Lung microvascular endothelial cell (primary cell): Measurements from ENCODE around the gene WWOX. TPM values are rescaled to one million over a fixed set of nuclear protein-coding genes. Genes with fewer than 3 reads are reported as not detected.

Source experiments
- DNase-seq, 2 donors: peaks; one replicate each; pipeline versions ENCODE4 v3.0.0 to v3.0.0-alpha.2; 2010; ENCODE audit warnings: low read depth in 2 of 2
- total RNA-seq: library from RNA; depleted of rRNA; stranded (reverse); fragments of >200 nt; gene quantifications from 2 replicates; pipeline ENCODE4 v1.2.1, GENCODE V29; 2014

Gene WWOX
- total RNA-seq, 1 donor from 2014 or later = 8.7 TPM

DNA sequence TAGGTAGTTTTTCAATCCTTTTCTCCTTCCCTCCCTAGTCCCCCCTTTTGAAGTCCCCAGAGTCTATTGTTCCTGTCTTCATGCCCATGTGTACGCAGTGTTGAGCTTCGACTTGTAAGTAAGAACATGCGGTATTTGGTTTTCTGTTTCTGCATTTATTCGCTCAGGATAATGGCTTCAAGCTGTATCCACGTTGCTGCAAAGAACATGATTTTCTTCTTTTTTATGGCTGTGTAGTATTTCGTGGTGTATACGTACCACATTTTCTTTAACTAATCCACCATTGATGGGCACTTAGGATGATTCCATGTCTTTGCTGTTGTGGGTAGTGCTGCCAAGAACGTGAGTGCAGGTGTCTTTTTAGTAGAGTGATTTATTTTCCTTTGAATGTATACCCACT is 651.2 kb downstream of the WWOX start:
- DNase-seq = no peak

DNA sequence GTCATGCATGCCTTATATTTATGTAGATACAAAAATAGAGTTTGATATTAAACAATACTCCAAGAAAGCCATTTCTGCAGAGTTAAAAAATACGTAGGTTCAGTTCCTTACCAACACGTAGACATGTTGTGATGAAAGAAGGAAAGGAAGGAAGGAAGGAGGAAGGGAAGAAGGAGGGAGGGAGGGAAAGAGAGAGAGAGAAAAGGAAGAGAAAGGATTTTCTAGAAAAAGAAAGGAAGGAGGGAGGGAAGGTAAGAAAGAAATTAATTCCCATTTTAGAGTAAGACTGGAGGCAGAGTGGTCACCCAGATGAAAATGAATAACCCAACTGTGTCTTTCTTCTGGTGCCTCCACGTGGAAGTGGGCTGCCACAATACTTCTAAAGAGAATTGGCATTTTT is 652.1 kb downstream of the WWOX start:
- DNase-seq = no peak

DNA sequence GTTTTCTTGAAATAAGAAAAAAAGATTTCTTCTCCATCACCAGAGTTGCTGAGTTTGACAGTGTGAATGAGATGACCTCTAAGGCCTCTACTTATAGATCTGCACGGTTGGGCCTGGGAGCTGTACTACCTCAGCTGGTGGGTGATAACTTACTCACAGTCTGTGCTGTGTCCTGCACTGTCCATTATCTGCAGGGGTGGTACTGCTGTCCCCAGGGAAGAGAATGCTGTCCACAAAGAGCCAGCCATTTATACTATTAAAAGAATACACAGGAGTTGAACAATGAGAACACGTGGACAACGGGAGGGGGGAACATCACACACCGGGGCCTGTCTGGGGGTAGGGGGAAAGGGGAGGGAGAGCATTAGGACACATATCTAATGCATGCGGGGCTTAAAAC is 655.3 kb downstream of the WWOX start:
- DNase-seq = no peak

DNA sequence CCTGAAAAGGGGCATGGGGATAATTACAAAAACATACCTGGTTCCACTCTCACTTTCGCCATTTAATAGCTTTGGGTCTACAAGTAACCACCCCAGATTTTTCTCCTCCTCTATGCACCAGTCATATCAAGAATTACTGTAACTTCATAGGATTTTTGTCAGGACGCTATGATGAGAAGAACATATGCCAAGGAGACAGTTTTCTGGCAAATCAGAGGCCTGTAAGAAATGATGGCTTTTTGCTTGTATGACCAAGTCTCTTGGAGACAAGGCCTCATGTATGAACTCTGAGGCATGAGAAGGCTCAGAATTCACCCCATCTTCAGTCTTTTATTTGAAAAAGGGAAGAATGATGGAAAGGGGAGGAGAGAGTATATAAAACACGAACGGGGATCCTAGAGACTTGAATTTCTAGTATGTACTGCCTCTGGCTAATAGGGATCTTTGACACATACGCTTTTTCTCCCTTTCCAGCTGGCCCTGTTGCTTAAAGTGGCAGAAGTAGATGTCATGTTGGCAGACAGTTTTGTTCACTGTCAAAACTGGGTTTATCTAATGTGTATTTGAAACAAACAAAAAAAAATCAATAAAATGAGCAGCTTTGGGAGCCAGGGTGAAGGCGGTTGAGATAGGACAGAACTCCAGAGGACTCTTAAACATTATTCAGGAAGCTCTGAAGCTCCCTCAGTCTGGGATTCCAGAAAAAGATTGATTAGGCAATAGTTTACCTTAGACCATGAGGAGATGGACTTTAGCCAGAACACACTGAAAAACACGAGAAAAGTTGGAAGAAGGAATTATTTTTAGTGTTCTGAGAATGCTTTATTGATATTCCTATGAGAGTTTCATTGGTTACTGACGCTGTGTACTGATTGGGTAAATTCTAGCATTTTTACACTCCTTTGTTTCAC is 656.6 kb downstream of the WWOX start:
- no peak for DNase-seq

DNA sequence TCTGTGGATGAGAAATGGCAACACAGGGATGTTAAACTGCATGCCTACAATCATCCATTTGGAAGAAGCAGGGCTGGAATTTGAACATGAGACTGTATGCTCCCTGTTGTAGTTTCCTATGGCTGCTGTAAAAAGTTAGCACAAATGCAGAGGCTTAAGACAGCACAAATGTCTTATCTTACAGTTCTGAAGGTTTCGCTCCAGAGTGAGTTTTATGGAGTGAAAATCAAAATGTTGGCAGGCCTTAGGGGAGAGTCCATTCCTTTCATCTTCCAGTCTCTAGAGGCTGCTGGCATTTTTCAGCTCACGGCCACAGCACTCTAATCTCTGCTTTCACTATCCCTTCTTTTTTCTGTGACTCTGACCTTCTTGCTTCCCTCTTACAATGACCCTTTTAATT is 660.1 kb downstream of the WWOX start:
- no peak for DNase-seq

DNA sequence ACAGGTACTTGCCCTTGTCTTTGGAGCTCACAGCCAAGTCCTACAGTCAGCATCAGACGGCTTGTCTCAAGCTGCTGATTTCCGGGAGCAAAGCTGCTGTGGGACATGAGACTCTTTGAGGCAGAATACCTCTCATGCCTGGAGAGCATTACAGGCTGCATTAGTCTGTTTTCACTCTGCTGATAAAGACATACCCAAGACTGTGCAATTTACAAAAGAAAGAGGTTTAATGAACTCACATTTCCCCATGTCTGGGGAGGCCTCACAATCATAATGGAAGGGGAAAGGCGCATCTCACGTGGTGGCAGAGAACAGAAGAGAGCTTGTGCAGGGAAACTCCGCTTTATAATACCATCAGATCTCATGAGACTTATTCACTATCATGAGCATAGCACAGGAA is 661.2 kb downstream of the WWOX start:
- DNase-seq = no peak

DNA sequence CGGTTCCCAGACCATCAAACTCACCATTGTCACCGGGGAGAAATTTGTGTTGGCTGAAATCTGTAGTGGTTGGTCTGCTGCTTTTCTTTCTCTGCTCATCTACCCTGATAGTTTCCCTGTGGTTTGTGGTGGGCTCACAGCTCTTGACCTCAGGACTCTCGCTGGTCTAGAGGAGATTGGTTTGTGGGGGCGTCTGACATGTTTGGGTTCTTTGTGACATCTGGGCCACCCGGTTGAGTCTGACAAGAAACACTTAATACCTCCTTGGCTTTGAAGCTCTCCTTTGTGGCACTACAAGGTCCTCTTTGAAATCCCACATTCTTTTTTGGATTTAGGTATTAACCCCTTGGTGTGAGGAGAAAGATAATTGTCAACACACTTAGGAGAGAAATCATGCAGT is 662.0 kb downstream of the WWOX start:
- no peak for DNase-seq

DNA sequence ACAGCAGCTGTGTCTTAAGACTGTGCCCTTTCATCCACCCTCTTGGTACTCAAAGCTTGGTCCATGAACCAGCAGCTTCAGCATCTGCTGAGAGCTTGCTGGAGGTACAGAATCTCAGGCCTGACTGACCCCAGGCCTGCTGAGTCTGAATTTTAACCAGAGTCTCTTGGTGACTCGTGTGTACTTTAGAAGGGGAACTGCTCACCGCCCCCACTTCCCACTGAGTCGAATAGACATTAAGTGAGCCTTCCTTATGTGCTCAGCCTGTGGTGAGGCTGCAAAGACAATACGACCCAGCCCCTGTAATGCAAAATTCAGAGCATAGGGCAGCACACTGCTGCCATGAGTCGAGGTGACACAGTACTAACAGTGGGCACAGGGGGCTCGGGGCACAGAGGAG is 662.8 kb downstream of the WWOX start:
- no peak for DNase-seq

DNA sequence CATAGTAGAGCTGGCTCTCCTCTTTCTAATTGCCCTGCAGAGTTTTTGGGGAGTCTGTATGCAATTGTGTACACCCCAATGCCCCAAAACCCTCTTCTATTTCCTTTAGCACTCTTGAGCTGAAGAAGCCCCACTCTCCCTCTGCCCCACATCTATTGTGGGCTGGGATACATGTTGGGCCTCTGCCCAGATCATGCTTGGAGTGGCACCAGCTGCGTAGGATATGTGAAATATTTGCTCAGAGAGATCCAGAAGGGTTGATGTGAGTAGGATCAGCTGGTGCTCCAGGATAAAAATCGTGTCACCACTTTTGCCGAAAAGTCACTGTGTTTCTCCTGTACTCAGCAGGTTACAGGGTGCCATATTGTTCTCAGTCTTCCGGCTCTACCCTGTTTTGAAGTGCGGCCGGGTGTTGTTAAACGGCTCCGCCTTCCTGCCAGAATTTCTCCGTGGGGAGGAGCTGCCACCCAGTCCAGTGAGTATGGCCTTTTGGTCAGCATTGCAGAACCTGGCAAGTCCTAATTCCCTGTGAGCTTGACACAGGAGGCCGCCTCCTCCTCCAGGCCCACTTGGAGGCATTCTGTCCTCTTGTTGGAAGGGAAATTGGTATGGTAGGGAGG is 664.5 kb downstream of the WWOX start:
- DNase-seq = no peak

DNA sequence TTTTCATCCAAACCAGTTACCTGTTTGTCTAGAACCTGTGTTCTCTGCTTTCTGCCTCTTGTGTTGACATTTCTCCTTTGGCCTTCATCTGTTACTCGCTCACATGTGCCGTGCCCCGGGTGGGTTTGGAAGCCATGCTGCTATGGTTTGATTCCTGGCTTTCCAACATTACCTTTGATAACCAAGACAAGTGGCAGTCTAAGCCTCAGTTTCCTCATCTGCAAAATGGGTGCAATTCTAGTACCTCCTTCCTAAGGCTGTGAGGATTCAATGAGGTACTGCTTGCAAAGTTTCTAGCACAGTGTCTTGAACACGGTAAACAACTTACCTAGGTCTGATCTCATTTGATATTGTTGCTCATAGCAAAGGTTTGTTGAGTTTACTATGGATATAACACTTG is 665.0 kb downstream of the WWOX start:
- no peak for DNase-seq

DNA sequence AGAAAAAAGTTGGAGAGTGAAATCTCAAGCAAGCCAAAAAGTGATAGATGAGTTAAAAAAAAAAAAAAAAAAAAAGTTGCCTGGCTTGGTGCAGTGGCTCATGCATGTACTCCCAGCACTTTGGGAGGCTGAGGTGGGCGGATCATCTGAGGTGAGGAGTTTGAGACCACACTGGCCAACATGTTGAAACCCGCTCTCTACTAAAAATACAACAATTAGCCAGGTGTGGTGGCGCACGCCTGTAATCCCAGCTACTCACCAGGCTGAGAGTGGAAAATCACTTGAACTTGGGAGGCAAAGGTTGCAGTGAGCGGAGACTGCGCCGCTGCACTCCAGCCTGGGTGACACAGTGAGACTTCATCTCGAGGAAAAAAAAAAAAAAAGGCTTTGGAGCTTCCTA is 668.8 kb downstream of the WWOX start:
- DNase-seq = no peak

DNA sequence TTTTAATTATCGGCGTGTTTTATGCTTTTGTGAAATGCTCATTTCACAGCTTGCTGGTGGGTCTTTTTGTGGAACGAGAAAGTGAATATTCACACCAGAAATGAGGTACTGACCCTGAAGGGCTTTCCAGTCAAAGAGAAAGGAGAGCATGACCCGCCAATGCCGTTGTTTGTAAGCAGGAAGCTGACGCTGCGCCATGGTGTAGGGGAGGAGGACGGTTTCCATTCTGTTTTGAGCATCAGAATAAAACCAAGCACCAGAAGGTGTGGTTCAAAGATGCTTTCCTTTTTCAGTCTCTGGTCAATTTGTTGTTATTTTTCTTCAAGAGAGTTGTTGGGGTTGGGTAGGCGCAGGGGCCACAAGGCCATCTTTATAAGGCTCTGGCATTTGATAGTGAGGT is 669.3 kb downstream of the WWOX start:
- DNase-seq = no peak

DNA sequence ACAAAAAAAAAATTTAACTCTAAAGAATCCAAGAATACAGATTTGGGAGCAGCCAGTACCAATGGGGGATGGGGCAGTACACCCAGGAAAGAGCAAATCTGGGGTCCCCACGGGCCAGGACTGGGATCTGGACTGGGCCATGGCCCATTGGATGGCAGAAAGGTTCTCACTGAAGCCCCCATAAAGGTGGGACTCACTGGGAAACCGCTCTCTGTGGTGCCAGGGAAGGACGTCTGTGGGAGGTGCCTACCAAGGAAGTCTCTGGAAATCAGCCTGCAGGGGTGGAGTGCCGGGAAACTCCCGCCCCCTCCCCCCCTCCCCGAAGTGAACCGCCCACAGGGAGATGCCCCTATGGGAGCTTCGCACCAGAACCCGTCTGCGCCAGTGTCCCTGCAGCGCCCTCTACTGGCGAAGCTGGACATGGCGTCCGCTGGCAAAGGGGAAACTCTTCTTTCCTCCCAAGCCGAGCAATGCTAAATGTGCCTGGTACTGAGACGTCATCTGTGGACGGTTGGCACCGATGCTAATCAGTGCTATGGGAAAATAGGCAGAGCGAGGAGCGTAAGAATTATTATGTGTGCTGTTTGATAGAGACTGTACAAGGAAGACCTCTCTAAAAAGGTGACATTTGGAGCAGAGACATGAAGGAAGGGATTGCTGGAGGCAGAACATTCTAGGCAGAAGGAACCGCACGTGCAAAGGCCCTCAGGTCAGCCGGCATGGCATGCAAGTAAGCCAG is 671.1 kb downstream of the WWOX start:
- peak in 1 of 2 donors; percentile 22 for DNase-seq

DNA sequence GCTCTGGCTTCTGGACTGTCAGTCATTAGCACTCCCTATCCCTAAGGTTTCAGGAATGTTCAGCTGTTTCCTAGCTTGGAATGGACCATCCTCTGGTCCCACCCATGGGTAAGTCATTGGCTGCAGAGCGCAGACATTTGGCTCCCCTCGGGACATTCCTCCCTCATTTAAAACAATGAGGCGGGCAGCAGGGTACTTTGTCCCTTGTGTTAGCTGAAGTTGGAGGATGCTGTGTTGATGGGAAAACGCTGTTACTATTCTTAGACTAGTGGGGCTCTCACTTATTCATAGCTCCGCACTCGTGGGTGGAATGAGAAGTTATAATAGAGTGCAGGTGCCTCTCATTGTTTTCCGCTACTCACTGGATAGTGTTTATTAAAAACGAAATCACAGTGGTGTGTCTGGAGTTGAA is 673.8 kb downstream of the WWOX start:
- no peak for DNase-seq

DNA sequence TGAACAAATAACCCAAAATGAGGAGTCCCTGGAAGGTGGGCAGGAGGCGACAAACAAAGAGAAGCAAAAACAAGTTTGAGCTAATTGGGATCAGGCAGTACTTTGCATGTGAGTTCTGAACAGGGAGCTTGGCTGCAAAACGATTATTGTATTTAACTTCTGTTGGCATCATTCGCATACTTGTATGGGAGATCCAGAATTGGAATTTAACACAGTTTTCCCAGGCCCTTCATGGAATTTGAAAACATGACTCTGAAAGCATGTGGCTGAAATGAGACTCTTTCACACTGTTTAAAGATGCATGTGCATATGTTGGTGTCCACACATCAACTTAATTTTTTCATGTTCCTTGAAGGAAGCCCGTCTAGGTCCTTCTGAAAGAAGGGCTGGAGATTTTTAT is 674.3 kb downstream of the WWOX start:
- DNase-seq = no peak

DNA sequence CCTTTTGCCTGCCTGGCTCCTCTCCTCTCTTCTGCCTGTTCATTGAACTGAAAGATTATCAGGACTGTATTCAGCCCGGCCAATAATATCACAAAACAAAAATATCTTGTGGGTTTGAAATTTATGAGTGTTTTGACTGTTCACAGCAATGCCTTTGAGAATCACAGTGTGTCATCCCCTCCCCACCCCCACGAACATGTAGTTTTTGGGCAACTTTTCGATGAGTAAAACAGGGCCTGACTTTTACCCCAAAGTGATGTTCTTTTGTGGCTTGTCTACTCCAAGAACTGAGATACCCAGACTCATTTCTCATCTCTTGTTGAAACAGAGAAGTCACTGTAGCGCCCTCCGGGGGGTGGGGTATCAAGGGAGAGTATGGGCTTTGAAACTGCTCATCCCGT is 675.7 kb downstream of the WWOX start:
- DNase-seq = no peak

DNA sequence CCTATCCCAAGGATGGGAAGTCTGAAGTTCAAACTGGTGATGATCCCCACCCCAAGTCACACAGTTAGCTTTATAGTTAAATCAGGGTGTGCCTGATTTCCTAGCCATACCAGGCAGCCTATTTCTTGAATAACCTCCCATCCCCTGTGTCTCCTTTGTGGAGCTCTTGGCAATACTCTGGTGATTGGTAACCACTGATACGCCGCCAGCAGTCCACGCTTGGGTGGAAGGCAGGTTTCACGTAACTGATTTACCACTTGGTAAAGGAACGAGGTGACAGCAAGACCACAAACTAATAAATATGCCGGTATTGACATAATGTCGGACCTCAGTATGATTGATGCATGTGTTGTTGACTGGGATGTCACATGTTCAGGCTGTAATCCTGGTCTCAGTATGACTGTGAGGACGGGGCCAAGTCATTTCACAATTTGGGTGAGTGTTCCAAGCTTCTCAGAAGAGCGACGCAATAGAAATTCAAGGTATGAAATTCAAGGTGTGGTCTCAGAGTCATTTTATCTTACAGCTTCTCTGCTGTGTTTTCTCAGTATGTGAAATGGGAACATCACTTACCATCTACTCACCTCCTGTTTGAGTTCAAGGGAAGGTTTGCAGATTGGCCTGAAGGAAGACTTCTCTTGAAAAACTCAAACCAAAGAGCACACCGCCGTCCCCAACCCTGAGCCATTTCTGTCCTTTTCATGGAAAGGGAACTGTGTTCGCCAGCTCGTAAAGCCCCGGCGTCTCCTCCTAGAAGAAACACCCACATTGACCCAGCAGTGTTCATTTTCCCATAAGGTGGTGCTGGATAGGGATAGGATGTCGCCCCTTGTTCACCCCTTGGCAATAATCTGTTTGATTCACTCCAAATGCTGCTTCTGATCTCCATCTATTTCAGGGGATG is 678.9 kb downstream of the WWOX start:
- no peak for DNase-seq

DNA sequence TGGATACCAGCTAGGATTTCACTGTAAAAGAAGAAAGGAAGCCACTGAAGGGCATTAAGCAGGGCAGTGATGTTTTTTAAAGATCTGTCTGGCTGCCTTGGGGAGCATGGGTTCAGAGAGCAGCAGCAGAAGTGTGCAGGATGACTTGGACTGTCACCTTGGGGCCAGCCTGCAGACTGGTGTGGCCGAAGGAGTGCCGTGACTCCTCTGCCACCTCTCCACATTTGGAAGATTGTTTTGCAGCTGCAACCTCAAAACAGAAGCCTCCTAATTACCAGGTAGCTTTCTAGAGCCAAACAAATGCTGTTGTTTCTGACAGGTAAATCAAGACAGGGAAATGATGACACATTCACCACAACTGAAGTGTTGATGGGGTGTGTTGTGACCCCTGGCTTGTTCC is 681.4 kb downstream of the WWOX start:
- no peak for DNase-seq

DNA sequence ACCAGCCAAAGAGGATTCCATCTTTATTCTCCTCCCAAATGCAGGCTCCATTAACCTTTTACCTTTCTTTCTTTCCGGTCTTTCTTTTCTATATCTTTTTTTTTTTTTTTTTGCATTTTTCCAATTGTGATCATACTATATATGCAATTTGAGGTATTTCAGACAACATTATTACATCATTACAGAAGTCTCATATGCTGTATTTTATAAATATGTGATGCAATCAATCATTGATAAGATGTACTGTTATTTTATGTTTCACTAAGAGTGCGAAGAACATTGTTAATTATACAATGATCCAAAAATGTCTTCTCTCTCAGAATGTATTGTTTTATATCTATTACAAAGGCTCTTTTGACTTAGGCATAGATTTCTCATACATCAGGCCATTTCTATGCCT is 683.1 kb downstream of the WWOX start:
- DNase-seq = no peak

DNA sequence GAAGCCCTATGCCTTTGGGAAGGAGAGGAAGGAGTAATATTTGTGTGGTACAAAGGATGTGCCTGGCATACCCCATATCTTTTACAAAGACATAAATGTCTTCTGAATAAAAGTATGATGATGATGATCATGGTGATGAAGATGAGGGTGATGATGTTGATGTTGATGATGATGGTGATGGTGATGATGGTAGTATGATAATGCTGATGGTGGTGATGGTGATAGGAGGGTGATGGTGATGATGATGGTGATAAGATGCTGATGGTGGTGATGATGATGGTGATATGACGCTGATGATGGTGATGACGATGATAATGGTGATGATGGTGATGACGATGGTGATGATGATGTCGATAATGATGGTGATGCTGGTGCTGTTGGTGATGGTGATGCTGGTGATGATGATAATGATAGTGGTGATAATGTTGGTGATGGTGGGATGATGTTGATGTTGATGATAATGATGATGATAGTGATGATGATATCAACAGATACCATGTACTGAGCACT is 684.2 kb downstream of the WWOX start:
- no peak for DNase-seq

DNA sequence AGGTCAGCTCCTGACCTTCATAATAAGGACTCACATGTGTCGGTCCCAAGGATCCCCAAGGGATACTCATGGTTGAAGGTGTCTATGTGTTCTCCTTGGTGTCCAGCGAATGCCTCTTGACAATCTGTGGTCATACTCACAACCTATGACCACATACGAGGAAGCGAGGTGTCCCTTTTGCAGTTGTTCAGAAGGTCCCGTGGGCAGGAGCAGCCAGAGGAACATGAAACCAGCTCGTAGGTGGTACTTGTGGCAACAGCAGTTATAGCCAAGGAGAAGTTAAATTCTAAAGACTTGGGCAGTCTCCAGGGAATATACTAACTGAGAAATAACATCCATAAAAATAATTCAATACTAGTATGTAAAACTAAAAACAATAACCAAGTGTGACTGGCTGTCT is 685.3 kb downstream of the WWOX start:
- no peak for DNase-seq
